IPS-NIHi7 (cell line): ENCODE results near the gene SERAC1.
A peak's percentile ranks its signal among the peaks of the same experiment; 100 is the strongest.
"Not testable (repeated sequence)": the region's sequence is repeated elsewhere in the genome, so short reads cannot be mapped to it uniquely, and the experiment has no call there.

Experiments
- DNase-seq: peaks from one replicate; pipeline ENCODE4 v3.0.0; 2012; ENCODE audit warnings: mixed read lengths; ENCODE audit errors: extremely low spot score

Gene SERAC1

GRCh38 chr6:158168040-158168289, at the start of gene SERAC1:
Gene SERAC1, minus strand, starts transcription at chr6:158168262. Its CDS starts 9,899 bp downstream, at chr6:158158363.
- no peak for DNase-seq

- DNase-seq: peak; percentile 64
Measured at GRCh38 chr6:158213925-158214674, 46.0 kb upstream of the SERAC1 start.

GRCh38 chr6:158211273-158212055, 43.4 kb upstream of the SERAC1 start:
- DNase-seq: no peak

- not testable (repeated sequence) for DNase-seq
Measured at GRCh38 chr6:158209582-158210333, 41.7 kb upstream of the SERAC1 start.

- not testable (repeated sequence) for DNase-seq
Measured at GRCh38 chr6:158208226-158209030, 40.4 kb upstream of the SERAC1 start.

GRCh38 chr6:158207422-158207788, 39.3 kb upstream of the SERAC1 start:
- DNase-seq: no peak

- no peak for DNase-seq
Measured at GRCh38 chr6:158206740-158207421, 38.8 kb upstream of the SERAC1 start.

- DNase-seq: peak; percentile 78
Measured at GRCh38 chr6:158205169-158205944, 37.3 kb upstream of the SERAC1 start.

GRCh38 chr6:158198461-158198860, 30.4 kb upstream of the SERAC1 start:
- no peak for DNase-seq

- no peak for DNase-seq
Measured at GRCh38 chr6:158194487-158195280, 26.6 kb upstream of the SERAC1 start.

- no peak for DNase-seq
Measured at GRCh38 chr6:158191761-158192160, 23.7 kb upstream of the SERAC1 start.

- no peak for DNase-seq
Measured at GRCh38 chr6:158191032-158191431, 23.0 kb upstream of the SERAC1 start.

GRCh38 chr6:158188591-158188990, 20.5 kb upstream of the SERAC1 start:
- no peak for DNase-seq

- DNase-seq: no peak
Measured at GRCh38 chr6:158185729-158186456, 17.8 kb upstream of the SERAC1 start.

- DNase-seq: no peak
Measured at GRCh38 chr6:158184608-158185007, 16.5 kb upstream of the SERAC1 start.

GRCh38 chr6:158183174-158183972, 15.3 kb upstream of the SERAC1 start:
- peak; percentile 15 for DNase-seq

GRCh38 chr6:158177712-158178111, 9.7 kb upstream of the SERAC1 start:
- not testable (repeated sequence) for DNase-seq

- DNase-seq: no peak
Measured at GRCh38 chr6:158175111-158175510, 7.0 kb upstream of the SERAC1 start.
